Activated T-helper 17 cell treated with anti-CD3 and anti-CD28 coated beads, Interleukin-2, amount 50 U/mL, for 72 hours (primary cell): ENCODE measurements around the gene RAVER1. TPM values are rescaled to one million over a fixed set of nuclear protein-coding genes. Genes with fewer than 3 reads are reported as not detected.
"Not testable (repeated sequence)": the region's sequence is repeated elsewhere in the genome, so short reads cannot be mapped to it uniquely, and the experiment has no call there.

Experiments used
- ATAC-seq: fragments of 150-1000 bp; cut with Tn5 transposase; replicated peaks from 2 replicates; pipeline ENCODE4 v1.10.0; 2021; ENCODE audit warnings: mild to moderate bottlenecking, moderate library complexity
- H3K27ac Mint-ChIP-seq: one replicate; pipeline ENCODE4 v1.8.0; 2022; ENCODE audit warnings: mixed read lengths
- H3K27me3 Mint-ChIP-seq: one replicate; pipeline ENCODE4 v1.8.0; 2022; ENCODE audit warnings: mixed read lengths
- H3K36me3 Mint-ChIP-seq: one replicate; pipeline ENCODE4 v1.8.0; 2022; ENCODE audit warnings: low read depth, mild to moderate bottlenecking, mixed read lengths
- H3K4me1 Mint-ChIP-seq: one replicate; pipeline ENCODE4 v1.8.0; 2022; ENCODE audit warnings: mixed read lengths
- H3K4me3 Mint-ChIP-seq: one replicate; pipeline ENCODE4 v1.8.0; 2022; ENCODE audit warnings: mild to moderate bottlenecking, mixed read lengths
- H3K9me3 Mint-ChIP-seq: one replicate; pipeline ENCODE4 v1.8.0; 2022; ENCODE audit warnings: mixed read lengths
- total RNA-seq, 2 donors: library from RNA; stranded (reverse); gene quantifications; one replicate each; pipeline ENCODE4 v1.2.3, GENCODE V29; 2022

Gene RAVER1
- total RNA-seq, 2 donors from 2014 or later, result 66.3 to 88.7 TPM

- peaks cover 29% of the 10 kb centered on the region for H3K4me1 Mint-ChIP-seq
- peaks cover 9% of the 10 kb centered on the region for H3K27me3 Mint-ChIP-seq
- no peaks in the 10 kb centered on the region for H3K9me3 Mint-ChIP-seq
- H3K27ac Mint-ChIP-seq, result peak overlapping the region; percentile 10
- peak overlapping the region; percentile 16 for H3K4me3 Mint-ChIP-seq
- ATAC-seq, result no peak
- H3K36me3 Mint-ChIP-seq, result peaks cover 79% of the 10 kb centered on the region
Observed at GRCh38 chr19:10284065-10284959, 49.0 kb downstream of the RAVER1 start.

GRCh38 chr19:10283301-10284064 lies 49.8 kb downstream of the RAVER1 start:
- Mint-ChIP-seq H3K27me3 (peaks cover 5% of the 10 kb centered on the region), H3K27ac (no peak overlapping the region), H3K4me3 (no peak overlapping the region), H3K4me1 (peaks cover 30% of the 10 kb centered on the region), H3K36me3 (peaks cover 87% of the 10 kb centered on the region), H3K9me3 (no peaks in the 10 kb centered on the region)
- no peak for ATAC-seq

GRCh38 chr19:10282043-10282442 lies 51.3 kb downstream of the RAVER1 start:
- not testable (repeated sequence) for H3K9me3 Mint-ChIP-seq, H3K27ac Mint-ChIP-seq, H3K4me3 Mint-ChIP-seq, H3K27me3 Mint-ChIP-seq, ATAC-seq
- Mint-ChIP-seq H3K4me1 (peaks cover 29% of the 10 kb centered on the region), H3K36me3 (peaks cover 100% of the 10 kb centered on the region)

- Mint-ChIP-seq H3K27ac (peak overlapping the region; percentile 21), H3K9me3 (no peaks in the 10 kb centered on the region), H3K4me1 (peaks cover 13% of the 10 kb centered on the region), H3K36me3 (peaks cover 100% of the 10 kb centered on the region), H3K4me3 (no peak overlapping the region), H3K27me3 (no peaks in the 10 kb centered on the region)
- no peak for ATAC-seq
Observed at GRCh38 chr19:10279737-10280442, 53.4 kb downstream of the RAVER1 start.

- Mint-ChIP-seq H3K27me3 (no peaks in the 10 kb centered on the region), H3K27ac (no peak overlapping the region), H3K9me3 (no peaks in the 10 kb centered on the region), H3K4me3 (no peak overlapping the region), H3K36me3 (peaks cover 100% of the 10 kb centered on the region), H3K4me1 (peaks cover 19% of the 10 kb centered on the region)
- no peak for ATAC-seq
Observed at GRCh38 chr19:10278935-10279334, 54.4 kb downstream of the RAVER1 start.

GRCh38 chr19:10277795-10278589 lies 55.3 kb downstream of the RAVER1 start:
- Mint-ChIP-seq H3K9me3 (no peaks in the 10 kb centered on the region), H3K27ac (no peak overlapping the region), H3K27me3 (no peaks in the 10 kb centered on the region), H3K36me3 (peaks cover 100% of the 10 kb centered on the region), H3K4me1 (peaks cover 21% of the 10 kb centered on the region), H3K4me3 (no peak overlapping the region)
- no peak for ATAC-seq

- H3K4me3 Mint-ChIP-seq, result peak overlapping the region; percentile 89
- no peaks in the 10 kb centered on the region for H3K9me3 Mint-ChIP-seq
- peaks cover 98% of the 10 kb centered on the region for H3K36me3 Mint-ChIP-seq
- H3K4me1 Mint-ChIP-seq, result peaks cover 16% of the 10 kb centered on the region
- peak overlapping the region; percentile 53 for H3K27ac Mint-ChIP-seq
- no peaks in the 10 kb centered on the region for H3K27me3 Mint-ChIP-seq
- no peak for ATAC-seq
Observed at GRCh38 chr19:10274589-10274988, 58.7 kb downstream of the RAVER1 start.

- Mint-ChIP-seq H3K36me3 (peaks cover 68% of the 10 kb centered on the region), H3K4me3 (peak overlapping the region; percentile 89), H3K4me1 (peaks cover 10% of the 10 kb centered on the region), H3K27me3 (no peaks in the 10 kb centered on the region), H3K27ac (peak overlapping the region; percentile 89), H3K9me3 (no peaks in the 10 kb centered on the region)
- peak; percentile 20 for ATAC-seq
Observed at GRCh38 chr19:10271543-10272086, 61.7 kb downstream of the RAVER1 start.

- Mint-ChIP-seq H3K27ac (peak within 1 kb of the TSS; percentile 89), H3K36me3 (peaks cover 60% of the 10 kb centered on the region), H3K4me3 (peak within 1 kb of the TSS; percentile 89), H3K27me3 (no peaks in the 10 kb centered on the region), H3K4me1 (peaks cover 10% of the 10 kb centered on the region), H3K9me3 (no peaks in the 10 kb centered on the region)
- peak; percentile 70 for ATAC-seq
Observed at GRCh38 chr19:10270616-10271394, 62.5 kb downstream of the RAVER1 start, which contains the start of gene ICAM1. ICAM1 (plus strand) TSS chr19:10271120; CDS start chr19:10271160, 40 bp downstream.

GRCh38 chr19:10270180-10270615 lies 63.1 kb downstream of the RAVER1 start:
- Mint-ChIP-seq H3K36me3 (peaks cover 54% of the 10 kb centered on the region), H3K27ac (peak overlapping the region; percentile 89), H3K9me3 (no peaks in the 10 kb centered on the region), H3K4me1 (peaks cover 10% of the 10 kb centered on the region), H3K27me3 (no peaks in the 10 kb centered on the region), H3K4me3 (peak overlapping the region; percentile 89)
- ATAC-seq, result peak; percentile 86

GRCh38 chr19:10269333-10270179 lies 63.8 kb downstream of the RAVER1 start:
- Mint-ChIP-seq H3K27me3 (no peaks in the 10 kb centered on the region), H3K9me3 (no peaks in the 10 kb centered on the region), H3K36me3 (peaks cover 48% of the 10 kb centered on the region), H3K4me3 (peak overlapping the region; percentile 89), H3K4me1 (peaks cover 7% of the 10 kb centered on the region), H3K27ac (peak overlapping the region; percentile 89)
- peak; percentile 64 for ATAC-seq

- Mint-ChIP-seq H3K4me1 (no peaks in the 10 kb centered on the region), H3K27ac (no peak overlapping the region), H3K27me3 (no peaks in the 10 kb centered on the region), H3K36me3 (peaks cover 33% of the 10 kb centered on the region), H3K9me3 (no peaks in the 10 kb centered on the region), H3K4me3 (no peak overlapping the region)
- ATAC-seq, result no peak
Observed at GRCh38 chr19:10268071-10268470, 65.3 kb downstream of the RAVER1 start.
